Sigmoid colon (tissue), 4 donors: Measurements from ENCODE around the gene ACSL5.

Experiments
- EP300 ChIP-seq, 4 donors: sonication (generic); formaldehyde crosslinking; IDR thresholded peaks; one replicate each; pipeline ENCODE4 v1.6.1; 2017; ENCODE audit warnings: antibody characterized with exemption in 4 of 4
- POLR2A ChIP-seq, 2 donors: fragments of 450-650 bp; IDR thresholded peaks; one replicate each; pipeline ENCODE4 v1.6.1; 2016; ENCODE audit warnings: antibody characterized with exemption in 2 of 2, mild to moderate bottlenecking in 2 of 2, moderate library complexity in 2 of 2
- POLR2AphosphoS5 ChIP-seq, 4 donors: sonication (generic); formaldehyde crosslinking; IDR thresholded peaks; one replicate each; pipeline ENCODE4 v1.6.1; 2017; ENCODE audit warnings: antibody characterized with exemption in 4 of 4
- TF ChIP-seq, protein P1 (sequence below), 4 experiments: fragments of 450-650 bp in 3 of 4; fragments of 200-600 bp in 1 of 4; IDR thresholded peaks; one replicate each; pipeline ENCODE4 v1.5.1; 2016 to 2019; ENCODE audit warnings: antibody characterized with exemption in 4 of 4, mild to moderate bottlenecking in 3 of 4, moderate library complexity in 2 of 4

DNA sequence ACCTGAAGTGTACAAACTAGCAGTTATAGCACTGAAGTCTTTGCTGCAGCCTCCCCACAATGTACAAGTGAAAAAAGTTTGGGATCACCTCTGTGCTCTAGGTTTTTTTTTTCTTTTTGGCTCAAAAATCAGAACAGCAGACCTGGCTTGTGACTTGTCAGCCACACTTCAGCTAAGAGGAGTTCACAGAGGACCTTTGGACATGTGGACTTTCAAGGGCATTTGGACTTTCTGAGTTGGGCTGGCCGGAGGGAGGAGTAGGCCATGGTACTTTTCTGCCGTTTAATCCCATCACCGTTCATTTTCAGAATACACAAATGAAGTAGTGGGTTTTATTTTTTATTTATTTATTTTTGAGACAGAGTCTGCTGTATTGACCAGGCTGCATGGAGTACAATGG, 21.9 kb upstream of the ACSL5 start:
- TF ChIP-seq POLR2A (IDR thresholded peaks at IDR 0.05) (no peak), EP300 (IDR thresholded peaks at IDR 0.05) (no peak), POLR2AphosphoS5 (IDR thresholded peaks at IDR 0.05) (no peak)
- TF ChIP-seq, protein P1, sequence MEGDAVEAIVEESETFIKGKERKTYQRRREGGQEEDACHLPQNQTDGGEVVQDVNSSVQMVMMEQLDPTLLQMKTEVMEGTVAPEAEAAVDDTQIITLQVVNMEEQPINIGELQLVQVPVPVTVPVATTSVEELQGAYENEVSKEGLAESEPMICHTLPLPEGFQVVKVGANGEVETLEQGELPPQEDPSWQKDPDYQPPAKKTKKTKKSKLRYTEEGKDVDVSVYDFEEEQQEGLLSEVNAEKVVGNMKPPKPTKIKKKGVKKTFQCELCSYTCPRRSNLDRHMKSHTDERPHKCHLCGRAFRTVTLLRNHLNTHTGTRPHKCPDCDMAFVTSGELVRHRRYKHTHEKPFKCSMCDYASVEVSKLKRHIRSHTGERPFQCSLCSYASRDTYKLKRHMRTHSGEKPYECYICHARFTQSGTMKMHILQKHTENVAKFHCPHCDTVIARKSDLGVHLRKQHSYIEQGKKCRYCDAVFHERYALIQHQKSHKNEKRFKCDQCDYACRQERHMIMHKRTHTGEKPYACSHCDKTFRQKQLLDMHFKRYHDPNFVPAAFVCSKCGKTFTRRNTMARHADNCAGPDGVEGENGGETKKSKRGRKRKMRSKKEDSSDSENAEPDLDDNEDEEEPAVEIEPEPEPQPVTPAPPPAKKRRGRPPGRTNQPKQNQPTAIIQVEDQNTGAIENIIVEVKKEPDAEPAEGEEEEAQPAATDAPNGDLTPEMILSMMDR (IDR thresholded peaks at IDR 0.05), result no peak
